Measurements from ENCODE around the gene CACNB4.

Gene CACNB4

GRCh38 chr2:151975460-151976414 is 123.1 kb downstream of the CACNB4 start:
- DNase-seq = no peak

- DNase-seq = no peak
Observed at GRCh38 chr2:151974988-151975387, 123.9 kb downstream of the CACNB4 start.

GRCh38 chr2:151973901-151974199 is 125.0 kb downstream of the CACNB4 start:
- DNase-seq = no peak

GRCh38 chr2:151973013-151973900 is 125.6 kb downstream of the CACNB4 start:
- no peak for DNase-seq

- no peak for DNase-seq
Observed at GRCh38 chr2:151972241-151973012, 126.4 kb downstream of the CACNB4 start.

- peak; percentile 26 for DNase-seq
Observed at GRCh38 chr2:151971301-151972051, 127.4 kb downstream of the CACNB4 start.

GRCh38 chr2:151968770-151969470 is 129.9 kb downstream of the CACNB4 start:
- no peak for DNase-seq

GRCh38 chr2:151967829-151968722 is 130.8 kb downstream of the CACNB4 start:
- no peak for DNase-seq

- DNase-seq = no peak
Observed at GRCh38 chr2:151965884-151966283, 133.0 kb downstream of the CACNB4 start.

GRCh38 chr2:151961558-151961957 is 137.3 kb downstream of the CACNB4 start:
- DNase-seq = no peak

- DNase-seq = no peak
Observed at GRCh38 chr2:151959238-151959637, 139.6 kb downstream of the CACNB4 start.

- DNase-seq = no peak
Observed at GRCh38 chr2:151953467-151953866, 145.4 kb downstream of the CACNB4 start.

- no peak for DNase-seq
Observed at GRCh38 chr2:151952691-151953456, 146.0 kb downstream of the CACNB4 start.

GRCh38 chr2:151947813-151948165 is 151.1 kb downstream of the CACNB4 start:
- DNase-seq = no peak

GRCh38 chr2:151946899-151947812 is 151.7 kb downstream of the CACNB4 start:
- peak; percentile 39 for DNase-seq

GRCh38 chr2:151946250-151946884 is 152.5 kb downstream of the CACNB4 start:
- no peak for DNase-seq

GRCh38 chr2:151945602-151946001 is 153.2 kb downstream of the CACNB4 start:
- DNase-seq = no peak

- no peak for DNase-seq
Observed at GRCh38 chr2:151945186-151945585, 153.7 kb downstream of the CACNB4 start.

Measured in right kidney (tissue), 1 donor.